GM12873 (cell line): ENCODE measurements around the gene ZBTB5.

Experiments used
- TF ChIP-seq, protein P1 (sequence below): IDR thresholded peaks from 2 replicates; pipeline ENCODE4 v1.5.1; 2012; ENCODE audit warnings: low read depth, mild to moderate bottlenecking, moderate library complexity, low read length, control low read depth; ENCODE audit not compliant: insufficient read depth; ENCODE audit errors: missing control alignments

Gene ZBTB5

DNA sequence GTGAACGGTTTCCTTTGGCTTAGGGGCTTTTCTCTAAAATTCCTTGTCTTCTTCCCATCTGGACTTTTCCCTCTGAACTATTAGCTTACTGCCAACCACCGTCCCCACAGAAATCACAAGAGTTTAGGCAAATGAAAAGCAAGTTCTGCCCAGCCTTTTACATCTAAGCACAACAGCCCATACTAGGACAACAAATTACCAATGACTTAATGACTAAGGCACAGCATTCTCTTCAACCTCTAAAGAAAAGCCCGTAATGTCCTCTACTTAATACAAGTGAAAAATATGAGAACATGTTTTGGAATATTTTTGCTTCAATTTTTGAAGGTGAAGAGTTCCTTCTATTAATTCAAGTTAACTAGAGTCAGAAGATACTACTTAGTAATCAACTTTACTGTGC, 1.2 kb downstream of the ZBTB5 start:
- TF ChIP-seq, protein P1, sequence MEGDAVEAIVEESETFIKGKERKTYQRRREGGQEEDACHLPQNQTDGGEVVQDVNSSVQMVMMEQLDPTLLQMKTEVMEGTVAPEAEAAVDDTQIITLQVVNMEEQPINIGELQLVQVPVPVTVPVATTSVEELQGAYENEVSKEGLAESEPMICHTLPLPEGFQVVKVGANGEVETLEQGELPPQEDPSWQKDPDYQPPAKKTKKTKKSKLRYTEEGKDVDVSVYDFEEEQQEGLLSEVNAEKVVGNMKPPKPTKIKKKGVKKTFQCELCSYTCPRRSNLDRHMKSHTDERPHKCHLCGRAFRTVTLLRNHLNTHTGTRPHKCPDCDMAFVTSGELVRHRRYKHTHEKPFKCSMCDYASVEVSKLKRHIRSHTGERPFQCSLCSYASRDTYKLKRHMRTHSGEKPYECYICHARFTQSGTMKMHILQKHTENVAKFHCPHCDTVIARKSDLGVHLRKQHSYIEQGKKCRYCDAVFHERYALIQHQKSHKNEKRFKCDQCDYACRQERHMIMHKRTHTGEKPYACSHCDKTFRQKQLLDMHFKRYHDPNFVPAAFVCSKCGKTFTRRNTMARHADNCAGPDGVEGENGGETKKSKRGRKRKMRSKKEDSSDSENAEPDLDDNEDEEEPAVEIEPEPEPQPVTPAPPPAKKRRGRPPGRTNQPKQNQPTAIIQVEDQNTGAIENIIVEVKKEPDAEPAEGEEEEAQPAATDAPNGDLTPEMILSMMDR: no peak

DNA sequence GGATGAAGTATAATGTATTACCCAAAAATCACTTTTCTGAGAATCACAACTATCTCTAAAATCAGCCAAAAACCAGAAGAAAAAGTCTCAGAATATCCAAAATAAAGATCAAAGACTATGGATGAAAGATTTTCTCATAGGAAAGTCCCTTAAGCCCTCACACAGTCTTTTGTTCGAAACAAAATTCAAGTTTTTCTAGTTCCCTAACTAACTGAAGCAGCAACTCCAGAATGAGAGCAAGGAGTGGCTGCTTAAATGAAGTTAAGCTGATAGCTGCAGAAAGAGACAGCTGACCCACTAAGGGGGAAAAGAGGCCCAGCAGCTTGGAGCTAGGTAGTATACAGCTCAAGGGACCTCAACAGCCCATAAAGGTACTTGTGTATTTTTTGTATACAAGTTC, 8.4 kb downstream of the ZBTB5 start:
- TF ChIP-seq, protein P1: no peak

DNA sequence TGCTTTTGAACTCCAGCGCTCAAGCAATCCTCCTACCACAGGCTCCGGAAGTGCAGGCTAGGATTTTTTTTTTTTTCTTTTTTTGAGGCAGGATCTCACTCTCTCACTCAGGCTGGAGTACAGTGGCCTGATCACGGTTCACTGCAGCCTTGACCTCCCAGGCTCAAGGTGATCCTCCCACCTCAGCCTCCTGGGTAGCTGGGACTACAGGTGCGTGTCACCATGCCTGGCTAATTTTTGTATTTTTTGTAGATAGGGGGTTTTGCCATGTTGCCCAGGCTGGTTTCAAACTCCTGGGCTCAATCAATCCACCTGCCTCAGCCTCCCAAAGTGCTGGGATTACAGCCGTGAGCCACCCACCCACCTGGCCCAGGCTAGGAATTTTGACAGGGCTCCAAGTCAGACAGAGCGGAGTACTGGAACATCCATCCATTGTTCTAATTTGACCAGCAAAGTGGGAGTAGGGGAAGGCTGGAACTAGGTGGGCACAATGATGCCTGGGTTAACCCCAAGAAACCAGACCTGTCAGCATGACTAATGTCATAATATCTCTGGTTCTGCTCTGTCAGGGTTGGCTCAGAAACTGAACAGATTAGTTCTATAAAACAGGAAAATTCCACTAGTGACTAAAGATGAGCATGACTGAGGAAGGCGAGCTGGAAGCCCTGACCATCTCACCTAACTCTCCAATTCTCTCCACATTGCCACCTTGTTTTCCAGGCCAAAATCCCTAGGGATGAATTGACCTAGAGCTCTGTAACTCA, 9.2 kb downstream of the ZBTB5 start:
- TF ChIP-seq, protein P1: no peak

DNA sequence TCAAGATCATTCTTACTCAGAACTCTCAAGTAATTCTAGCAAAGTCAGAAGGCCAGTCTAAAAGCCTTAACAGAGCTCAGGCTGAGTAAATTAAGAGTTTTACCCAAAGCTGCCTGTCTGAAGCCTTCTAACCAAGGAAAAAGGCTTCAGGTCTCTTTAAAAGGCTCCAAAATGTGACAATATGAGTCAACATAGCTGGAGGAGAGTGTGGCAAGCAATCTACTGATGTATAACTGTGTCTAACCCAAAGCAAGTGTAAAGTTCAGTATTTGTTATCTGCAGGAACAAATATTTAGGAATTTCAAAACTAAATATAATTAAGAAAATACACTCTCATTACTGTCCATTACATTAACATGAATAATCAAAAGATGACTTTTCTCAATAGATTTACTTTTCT, 11.0 kb downstream of the ZBTB5 start:
- TF ChIP-seq, protein P1: no peak

DNA sequence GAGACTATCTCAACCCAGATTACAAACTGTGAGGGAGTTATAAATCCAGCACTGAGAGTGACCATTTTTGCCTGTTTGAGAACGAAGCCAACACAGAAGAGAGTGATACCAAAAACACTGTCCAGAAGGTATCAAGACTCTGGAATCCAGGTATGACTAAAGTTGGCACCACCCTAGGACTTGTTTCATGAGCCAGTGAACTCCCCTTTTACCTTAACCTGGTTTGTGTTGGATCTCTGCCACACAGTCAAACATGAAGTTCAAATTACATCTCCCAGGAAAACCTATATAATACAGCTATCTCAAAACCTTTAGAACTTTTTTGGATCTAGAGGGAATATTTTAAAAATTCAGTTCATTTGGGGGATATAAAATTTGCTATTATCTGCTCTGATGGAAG, 11.4 kb downstream of the ZBTB5 start:
- TF ChIP-seq, protein P1: no peak

DNA sequence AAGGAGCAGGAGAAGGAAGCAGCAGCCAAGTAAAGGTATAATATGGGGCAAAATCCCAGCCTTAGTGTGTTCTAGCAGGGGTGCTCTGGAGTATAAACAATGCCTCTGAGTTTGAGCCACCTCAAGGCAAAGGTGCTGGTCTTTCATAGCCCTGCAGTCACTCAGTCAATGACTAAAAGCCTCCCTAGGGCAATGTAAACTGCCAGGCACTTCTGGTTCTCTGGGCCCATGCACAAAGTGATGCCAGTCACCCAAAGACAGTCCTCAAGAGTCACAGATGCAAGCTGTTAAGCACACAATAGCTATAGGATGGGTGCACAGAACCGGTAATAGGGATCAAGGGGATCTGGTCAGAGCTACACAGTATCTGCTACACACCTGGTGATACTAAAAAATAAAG, 12.6 kb downstream of the ZBTB5 start:
- TF ChIP-seq, protein P1: no peak

DNA sequence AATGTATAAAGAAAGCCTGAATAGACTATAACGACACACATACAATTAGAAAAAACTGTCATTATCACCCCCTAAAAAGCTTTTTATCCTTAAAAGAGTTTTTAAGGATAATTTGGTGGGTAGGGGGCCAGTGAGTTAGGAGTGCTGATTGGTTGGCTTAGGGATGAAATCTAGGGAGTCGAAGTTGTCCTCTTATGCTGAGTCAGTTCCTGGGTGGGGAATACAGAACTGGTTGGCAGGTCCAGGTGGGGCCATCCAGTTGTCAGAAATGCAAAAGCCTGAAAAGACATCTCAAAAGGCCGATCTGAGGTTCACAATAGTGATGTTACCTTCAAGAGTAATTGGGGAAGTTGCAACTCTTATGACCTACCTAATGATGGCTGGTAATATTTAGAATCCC, 13.6 kb downstream of the ZBTB5 start:
- TF ChIP-seq, protein P1: no peak
